Measurements from ENCODE around the gene CCNJL.
"Not testable (repeated sequence)": the region's sequence is repeated elsewhere in the genome, so short reads cannot be mapped to it uniquely, and the experiment has no call there.

Gene CCNJL, protein sequence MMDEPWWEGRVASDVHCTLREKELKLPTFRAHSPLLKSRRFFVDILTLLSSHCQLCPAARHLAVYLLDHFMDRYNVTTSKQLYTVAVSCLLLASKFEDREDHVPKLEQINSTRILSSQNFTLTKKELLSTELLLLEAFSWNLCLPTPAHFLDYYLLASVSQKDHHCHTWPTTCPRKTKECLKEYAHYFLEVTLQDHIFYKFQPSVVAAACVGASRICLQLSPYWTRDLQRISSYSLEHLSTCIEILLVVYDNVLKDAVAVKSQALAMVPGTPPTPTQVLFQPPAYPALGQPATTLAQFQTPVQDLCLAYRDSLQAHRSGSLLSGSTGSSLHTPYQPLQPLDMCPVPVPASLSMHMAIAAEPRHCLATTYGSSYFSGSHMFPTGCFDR

DNA sequence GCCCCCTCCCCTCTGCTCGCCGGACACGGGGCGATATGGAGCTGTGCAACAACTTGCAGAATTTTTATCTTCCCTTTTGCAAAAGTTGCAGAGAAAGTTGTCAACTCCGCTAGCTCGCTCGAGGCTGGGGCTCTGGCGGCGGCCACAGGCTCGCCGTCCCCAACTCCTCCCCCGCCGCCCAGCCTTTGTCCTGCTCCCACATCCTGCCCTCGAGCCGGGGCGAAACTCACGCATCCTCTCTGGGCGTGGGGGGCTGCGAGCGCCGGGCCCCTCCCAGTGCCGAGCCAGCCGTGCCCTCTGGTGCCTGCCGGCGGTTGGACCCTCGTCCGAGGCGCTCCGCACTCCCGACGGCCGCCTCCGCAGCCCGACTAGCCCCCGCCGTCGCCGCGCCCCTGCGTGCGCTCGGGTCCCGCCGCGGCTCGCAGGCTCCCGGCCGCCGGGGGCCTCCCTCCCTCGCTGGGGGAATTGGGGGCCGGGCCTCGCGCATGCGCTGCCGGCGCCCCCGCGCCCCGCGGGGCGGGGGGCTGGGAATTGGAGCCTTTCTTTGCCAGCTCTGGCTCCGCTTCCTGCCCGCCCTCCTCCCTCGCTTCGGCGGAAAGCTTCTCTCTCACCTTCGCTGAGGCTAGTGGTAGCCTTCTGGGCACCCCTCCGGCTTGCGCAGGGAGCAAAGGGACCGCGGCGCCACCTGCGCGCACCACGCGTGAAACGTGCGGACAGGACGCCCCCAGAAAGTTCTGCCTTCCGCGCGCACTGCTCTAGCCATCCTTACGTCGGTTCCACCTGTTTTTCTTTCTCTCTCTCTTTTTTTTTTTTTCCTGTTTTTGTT is at the start of gene CCNJL:
Gene CCNJL, minus strand, starts transcription at position 431 of the 826 bp plus-strand sequence. CDS start 641 bp downstream, outside the sequence.
- no peak for FAIRE-seq
- DNase-seq (ENCODE audit: insufficient read length, low spot score) = peak; percentile 41

DNA sequence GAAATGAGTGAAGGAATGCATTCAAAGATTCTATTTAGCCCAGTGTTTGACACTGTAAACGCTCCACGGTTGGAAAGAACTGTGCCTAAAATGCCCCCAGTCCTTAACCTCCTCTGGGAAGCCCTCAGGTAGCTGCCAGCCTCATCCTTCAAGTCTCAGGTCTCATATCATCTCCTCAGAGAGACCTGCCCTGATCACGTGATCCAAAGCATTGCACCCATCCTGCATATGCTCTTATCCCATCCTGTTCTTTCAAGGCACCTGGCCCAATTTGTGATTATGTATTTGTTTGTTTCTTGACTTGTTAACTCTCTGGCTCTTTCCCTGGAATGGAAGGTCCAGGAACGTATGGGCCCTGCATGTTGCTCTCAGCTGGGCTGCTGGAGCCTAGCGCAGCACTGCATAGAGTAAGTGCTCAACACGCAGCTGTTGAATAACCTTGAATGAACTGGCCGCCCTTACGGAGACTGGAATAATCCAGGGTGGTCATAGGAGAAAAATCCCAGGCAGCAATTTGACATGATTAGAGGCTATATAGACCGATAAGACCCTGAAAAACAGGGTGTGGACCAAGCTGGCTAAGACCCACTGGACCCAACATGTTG is 49.4 kb upstream of the CCNJL start:
- no peak for DNase-seq (ENCODE audit: insufficient read length, low spot score)
- no peak for FAIRE-seq

DNA sequence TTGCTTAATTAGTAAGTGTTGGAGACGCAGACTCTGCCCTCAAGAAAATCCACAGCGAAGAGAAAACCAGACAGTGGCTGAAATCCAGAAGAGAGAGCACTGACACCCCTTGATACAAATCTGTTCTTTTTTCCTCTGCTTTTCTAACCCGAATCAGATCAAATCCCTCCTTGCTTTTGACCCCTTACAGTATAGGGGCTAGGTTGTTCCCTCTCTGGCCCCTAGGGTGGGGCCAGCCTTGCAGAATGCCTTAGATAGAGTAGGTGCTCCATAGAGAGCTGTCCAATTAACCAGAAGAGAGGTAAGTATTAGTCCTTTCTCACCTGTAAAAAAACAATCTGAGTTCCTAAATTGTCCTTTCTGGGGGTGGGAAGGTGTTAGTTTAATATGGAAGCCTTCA is 47.9 kb upstream of the CCNJL start:
- FAIRE-seq = no peak
- DNase-seq (ENCODE audit: insufficient read length, low spot score) = no peak

DNA sequence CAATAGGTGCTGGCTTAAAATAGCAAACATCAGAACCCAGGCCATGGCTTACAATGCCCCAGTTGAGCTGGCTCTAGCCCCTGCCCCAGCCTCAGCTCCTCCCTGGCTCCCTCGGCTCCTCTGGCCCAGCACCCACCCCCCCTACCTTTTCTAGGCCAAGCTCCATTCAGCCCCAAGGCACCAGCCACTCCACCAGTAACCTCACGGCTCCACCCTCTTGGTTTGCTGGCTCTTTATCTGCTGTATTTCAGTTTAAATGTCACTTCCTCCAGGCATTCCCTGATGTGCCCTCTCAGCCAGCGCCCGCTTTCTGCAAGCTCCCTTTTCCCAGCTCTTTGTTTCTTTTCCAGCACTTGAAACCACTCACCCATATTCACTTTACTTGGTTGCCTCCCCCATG is 47.5 kb upstream of the CCNJL start:
- FAIRE-seq = no peak
- no peak for DNase-seq (ENCODE audit: insufficient read length, low spot score)

DNA sequence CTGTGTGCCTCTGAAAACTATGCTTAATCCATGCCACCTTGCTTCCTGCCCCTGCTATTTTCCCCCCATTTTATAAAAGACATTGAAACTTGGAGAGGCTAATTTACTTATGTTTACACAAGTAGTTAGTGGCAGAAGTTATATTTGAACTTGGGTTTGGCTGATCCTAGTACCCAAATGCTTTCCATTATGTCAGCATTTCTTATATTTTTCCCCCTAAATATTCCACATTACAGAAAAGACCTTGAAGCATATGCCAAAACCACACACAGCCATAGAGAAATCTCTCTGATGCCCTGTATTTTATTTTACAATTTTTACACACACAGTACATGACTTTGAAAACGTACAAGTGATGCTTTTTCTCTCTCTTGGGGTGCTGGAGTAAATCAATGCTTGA is 46.9 kb upstream of the CCNJL start:
- no peak for FAIRE-seq

DNA sequence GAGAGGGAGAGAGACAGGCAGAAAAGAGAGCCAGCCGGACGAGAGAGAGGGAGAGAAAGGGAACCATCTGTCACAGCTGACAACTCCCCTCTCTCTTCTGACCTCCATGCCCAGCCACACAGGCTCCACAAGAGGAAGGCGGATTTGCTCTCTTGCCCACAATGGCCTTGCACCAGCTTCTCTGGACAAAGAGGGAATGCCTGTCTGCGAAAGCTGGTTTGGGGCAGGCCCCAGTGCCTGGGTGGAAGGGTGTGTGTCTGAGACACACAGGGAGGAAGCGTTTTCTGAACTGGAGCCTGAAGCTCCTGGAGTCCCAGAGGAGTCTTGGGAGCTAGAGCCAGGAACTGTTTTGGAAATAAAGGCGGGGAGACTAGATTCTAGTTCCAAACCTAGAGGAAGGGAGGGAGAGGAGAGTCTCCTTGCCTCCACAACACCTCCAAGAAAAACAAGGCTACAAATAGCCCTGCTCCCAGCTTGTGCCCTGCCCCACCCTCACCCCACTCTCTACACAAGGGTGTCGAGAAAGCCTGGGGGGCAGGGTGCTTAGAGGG is 45.6 kb upstream of the CCNJL start:
- DNase-seq (ENCODE audit: insufficient read length, low spot score) (no peak), FAIRE-seq (no peak)

More for the DNA sequence above, 46.9 kb upstream of the CCNJL start:
- DNase-seq (ENCODE audit: insufficient read length, low spot score) = no peak

DNA sequence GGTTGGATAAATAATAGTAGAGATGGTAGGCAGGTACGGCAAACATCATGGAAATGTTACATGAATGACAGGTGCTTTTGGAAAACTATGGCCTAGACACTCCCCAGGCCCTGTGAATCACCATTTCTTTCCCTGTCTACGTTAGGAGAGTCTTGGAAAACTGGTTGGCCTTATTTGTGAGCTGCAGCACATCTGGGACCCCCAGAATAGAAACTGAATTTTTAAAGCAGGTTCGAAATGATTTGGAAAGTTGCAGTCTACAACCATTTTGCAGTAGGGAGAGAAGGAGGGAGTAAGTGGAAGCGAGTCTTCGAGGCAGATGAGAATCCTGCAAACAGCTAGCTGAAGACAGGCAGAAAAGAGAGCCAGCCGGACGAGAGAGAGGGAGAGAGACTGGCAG is 45.0 kb upstream of the CCNJL start:
- DNase-seq (ENCODE audit: insufficient read length, low spot score) = no peak
- FAIRE-seq = no peak

DNA sequence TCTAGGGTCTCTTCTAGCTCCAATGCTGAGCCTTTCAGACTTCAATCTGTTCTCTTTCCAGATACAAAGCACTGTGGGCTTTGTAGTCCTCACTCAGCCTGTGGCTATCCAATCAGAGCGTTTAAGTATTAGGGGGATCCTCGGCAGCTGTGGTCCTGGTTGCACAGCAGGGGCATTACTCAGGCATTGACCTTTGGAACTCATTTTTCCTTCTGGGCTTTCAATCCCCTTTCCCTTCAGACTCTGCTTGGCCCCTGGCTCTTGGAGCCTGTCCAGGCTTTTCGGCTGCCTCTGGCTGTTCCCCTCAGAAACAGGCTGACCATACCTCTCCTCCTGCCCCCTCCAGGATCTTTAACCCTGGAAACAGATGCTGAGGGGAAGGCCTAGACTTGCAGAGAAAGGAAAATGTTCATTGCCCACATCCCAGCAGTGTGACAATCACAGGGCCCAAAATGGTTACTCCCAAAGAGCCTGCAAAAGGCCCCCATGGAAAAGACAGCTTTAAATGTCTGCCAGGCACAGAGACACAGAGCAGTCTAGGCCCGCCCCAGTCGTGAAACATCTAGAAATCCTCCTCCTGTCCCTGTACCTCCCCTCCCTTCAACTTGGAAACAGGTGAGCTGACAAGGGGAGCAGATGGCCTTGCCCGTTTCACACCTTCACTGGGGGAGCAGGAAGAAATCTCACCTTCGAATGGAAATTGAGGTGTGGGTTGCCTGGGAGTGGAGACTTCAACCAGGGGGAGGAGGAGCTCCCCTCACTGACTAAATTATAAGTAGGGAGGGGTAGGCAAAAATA is 44.4 kb upstream of the CCNJL start:
- DNase-seq (ENCODE audit: insufficient read length, low spot score) (no peak), FAIRE-seq (no peak)

DNA sequence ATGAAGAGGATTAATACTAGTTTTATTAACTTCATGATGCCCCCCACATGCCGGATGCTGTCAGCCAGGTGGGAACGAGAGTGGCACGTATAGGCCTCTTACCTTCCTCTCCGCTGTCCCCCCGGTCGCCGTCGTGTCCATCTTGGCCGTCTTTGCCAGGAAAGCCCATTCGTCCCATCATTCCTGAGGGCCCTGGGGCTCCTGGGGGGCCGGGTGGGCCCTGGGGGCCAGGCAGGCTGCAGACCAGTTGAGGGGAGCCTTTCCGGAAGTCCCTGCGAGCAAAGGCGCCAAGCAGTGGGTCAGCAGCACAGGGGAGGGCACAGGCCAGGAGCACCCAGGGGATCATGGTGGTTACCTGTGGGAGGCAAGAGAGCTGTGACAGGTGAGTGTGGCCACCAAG is 42.3 kb upstream of the CCNJL start:
- FAIRE-seq = no peak
- no peak for DNase-seq (ENCODE audit: insufficient read length, low spot score)

DNA sequence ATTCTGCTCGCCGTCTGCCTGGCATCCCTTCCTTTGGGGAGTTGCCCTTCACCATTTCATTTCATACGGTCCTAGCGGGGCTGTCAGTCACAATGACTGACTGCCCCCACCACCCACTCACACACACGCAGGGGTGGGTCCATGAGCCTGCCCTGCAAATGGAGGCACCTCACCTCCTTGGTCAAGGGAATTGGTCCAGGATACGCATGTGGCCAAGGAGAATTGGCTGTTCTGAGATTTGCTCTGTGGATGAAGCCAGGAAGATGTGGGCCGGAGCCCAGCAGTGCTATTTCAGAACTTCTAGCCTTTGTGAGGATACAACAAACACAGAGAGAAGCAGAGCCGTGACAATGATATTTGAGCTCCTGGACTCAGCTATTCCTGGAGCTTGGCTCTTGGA is 41.0 kb upstream of the CCNJL start:
- no peak for FAIRE-seq
- DNase-seq (ENCODE audit: insufficient read length, low spot score) = no peak

DNA sequence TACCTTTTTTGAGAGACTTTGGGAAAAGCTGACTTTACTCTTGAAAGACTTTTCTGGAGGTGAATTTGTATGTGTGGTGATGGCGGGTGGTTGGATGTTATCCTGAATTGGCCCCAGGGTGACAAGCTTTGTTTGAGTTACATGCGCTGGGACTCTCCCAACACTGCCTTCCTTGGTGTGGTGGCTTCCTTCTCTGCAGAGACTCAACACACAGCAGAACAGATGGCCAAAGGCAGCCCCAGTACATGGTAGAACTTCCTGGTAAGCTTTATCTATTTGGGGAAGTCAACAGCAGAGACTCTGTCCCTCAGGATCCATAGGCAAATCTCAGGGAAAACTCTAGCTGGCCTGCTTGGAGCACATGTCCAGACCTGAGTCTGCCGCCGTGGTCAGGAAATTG is 39.9 kb upstream of the CCNJL start:
- no peak for FAIRE-seq
- DNase-seq (ENCODE audit: insufficient read length, low spot score) = no peak

DNA sequence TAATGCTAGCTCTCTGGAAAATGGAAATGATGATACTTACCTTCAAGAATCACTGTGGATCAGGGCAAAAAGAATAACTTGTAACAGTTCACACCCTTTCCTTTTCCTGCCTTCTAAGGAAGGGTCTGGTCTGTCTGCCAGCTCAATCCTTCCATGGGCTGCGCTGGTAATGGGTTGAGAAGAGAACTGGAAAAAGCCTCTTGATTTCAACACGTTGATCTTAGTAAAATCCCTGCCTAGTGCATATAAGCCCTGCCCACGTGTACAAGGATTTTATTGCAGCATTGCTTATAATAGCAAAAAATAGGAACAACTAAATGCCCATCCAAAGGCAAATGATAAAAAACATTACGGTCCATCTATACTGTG is 37.6 kb upstream of the CCNJL start:
- FAIRE-seq (no peak), DNase-seq (ENCODE audit: insufficient read length, low spot score) (no peak)

DNA sequence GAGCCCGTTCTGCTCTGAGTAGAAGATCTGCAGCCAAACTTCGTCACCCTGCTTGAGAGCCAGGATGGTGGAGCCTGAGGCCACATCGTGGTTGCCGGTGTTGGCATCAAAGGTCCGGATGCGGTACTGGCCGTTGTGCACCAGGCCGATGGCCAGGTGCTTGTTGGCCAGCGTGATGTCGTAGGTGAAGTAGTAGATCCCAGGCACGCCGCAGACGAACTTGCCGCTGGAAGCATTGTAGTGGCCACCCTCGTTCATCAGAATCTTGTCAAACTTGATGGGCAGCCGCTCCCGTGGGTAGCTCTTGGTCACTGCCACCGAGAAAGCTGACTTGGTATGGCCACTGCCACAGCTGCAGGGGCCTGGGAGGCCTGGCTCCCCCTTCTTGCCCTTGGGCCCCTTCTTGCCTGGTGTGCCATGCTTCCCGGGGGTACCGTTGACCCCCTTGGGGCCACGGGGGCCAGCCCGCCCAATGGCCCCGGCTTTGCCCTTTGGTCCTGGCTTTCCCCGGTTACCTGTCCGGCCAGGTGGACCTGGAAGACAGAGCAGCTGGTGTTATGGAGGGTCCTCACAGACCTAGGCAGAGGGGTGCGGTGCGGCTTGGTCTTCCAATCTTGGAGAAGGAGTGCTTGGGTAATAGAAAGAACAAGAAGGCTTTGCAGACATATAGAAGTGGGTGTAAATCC is 37.0 kb upstream of the CCNJL start:
- no peak for FAIRE-seq

DNA sequence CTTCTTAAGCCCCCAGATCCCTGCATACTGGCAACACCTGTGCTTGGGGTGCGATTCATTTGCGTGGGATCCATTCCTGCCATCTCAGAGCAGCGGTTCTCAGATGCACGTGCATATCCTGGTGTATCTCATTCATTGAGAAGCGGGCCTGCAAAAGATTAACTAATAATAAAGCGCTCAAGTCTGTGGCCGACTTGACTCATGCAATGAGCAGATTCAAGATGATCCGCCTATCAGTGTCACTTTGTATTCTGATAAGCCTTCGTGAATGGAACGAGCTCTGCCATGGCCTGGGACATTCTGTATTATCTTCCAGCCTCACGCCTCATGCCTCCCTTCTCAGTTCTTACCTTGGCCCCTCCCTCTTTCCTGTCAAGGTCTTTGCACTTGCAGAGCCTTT is 35.7 kb upstream of the CCNJL start:
- DNase-seq (ENCODE audit: insufficient read length, low spot score) = no peak
- FAIRE-seq = no peak

More for the DNA sequence above, 37.0 kb upstream of the CCNJL start:
- DNase-seq (ENCODE audit: insufficient read length, low spot score) = no peak

DNA sequence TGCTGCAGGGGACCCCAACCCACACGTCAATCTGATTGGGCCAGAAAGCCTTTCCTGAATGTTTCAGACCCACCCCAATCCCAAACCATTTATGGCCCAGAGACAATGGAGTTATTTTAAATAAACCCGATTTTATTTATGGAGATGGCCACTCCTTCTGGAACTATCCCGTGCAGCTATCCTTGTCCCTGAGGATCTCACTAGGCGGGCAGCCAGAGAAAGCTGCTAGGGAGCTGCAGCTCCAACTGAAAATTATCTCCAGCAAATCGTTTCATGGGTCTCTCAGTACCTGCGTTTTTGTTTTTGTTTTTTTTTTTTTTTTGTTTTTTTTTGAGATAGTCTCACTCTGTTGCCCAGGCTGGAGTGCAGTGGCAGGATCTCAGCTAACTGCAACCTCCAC is 35.1 kb upstream of the CCNJL start:
- FAIRE-seq = no peak

DNA sequence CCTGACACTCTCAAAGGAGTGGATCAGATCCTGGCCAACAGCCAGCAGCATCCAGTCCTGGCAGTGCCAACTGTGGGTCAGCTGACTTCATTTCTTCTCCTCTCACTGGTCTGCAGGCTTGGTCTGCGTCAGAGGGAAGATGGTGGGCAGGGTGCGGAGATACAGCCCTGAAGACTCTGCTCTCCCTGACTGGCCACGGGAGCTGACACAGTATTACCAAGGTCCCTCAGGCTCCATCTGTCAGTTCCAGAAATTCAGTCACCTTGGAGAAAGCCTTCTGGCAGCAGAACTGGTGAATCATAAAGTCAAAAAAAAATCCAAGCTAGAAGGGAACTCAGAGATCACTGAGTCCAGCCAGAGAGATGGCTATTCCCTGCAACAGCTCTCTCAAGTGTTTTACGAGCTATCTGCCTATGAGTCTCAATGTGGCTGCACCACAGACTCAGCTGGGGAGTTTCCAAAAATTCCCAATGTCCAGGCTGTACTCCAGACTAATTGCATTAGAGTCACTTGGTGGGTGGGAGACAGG is 30.1 kb upstream of the CCNJL start:
- DNase-seq (ENCODE audit: insufficient read length, low spot score) = no peak
- FAIRE-seq = no peak

More for the DNA sequence above, 35.1 kb upstream of the CCNJL start:
- DNase-seq (ENCODE audit: insufficient read length, low spot score) = no peak

DNA sequence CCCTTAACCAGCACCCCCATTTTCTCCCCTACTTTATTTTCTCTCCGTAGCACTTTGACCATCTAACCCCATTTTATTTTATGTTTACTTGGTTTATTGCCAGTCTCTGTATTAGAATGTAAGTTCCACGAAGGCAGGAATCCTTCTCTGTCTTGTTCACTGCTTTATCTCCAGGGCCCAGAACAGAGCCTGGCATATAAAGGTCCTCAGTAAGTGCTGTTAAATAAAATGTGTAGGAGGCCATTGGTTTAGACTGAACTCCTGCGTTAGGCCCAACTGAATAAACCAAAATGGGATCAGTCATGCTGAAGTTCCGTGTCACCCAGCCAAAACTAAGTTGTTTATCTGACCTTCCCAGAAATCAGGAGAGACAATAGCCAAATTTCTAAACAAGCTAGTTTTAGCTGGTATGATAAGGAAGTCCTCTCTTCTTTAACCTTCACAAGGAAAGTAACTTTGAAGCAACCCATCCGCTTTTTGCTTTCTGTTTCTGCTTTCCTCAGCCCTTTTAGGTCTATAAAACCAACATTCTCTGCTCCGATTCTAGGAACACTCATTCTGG is 29.0 kb upstream of the CCNJL start:
- FAIRE-seq (no peak), DNase-seq (ENCODE audit: insufficient read length, low spot score) (no peak)

DNA sequence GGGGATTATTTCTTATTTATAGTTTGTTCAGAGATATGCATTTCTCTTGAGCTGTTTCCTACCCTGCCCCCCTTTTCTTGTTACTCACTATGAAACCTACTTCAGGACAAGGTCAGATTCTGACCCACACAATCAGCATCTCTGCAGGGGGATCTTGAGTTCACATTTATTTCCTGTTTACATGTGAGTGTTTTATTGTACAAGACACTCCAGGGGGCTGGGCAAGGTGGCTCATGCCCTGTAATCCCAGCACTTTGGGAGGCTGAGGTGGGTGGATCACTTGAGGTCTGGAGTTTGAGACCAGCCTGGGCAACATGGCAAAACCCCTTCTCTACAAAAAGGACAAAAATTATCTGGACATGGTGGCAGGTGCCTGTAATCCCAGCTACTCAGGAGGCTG is 28.1 kb upstream of the CCNJL start:
- not testable (repeated sequence) for DNase-seq (ENCODE audit: insufficient read length, low spot score); FAIRE-seq

DNA sequence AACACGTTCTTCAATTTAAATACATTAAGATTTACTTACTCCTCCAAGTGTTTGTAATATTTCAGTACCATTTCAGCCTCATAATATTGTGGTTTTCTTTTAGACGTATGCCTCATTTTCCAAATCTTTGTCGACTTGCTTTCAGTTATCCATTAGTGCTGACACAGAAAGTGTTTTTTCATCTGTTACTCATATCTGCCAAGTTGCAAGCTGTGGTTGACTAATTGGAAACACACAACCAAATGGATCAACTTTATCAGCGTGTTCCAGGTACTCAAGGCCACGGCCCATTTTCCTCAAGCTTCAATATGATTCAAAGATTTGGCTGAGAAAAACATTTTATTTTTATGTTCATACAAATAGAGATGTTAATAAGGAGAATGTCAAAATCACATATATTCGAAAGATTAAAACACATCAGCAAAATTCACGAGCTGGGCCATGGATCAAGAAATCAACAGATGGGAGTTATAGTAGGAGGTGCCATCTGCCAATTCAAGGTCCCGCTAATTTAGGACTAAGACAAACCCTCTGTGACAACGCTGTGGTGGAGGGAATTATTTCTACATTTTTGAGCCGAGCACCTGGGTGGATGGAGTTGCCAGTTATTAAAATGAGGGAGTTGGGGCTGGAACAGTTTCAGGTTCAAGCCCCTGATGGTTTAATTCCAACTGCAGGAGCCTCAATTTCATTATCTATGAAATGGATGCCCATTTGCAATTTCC is 27.2 kb upstream of the CCNJL start:
- DNase-seq (ENCODE audit: insufficient read length, low spot score) = no peak

More for the DNA sequence above, 27.2 kb upstream of the CCNJL start:
- no peak for FAIRE-seq
